ENCODE data around the gene TBX4. TPM values are rescaled to one million over a fixed set of nuclear protein-coding genes. Genes with fewer than 3 reads are reported as not detected.

Gene TBX4
- total and polyA plus RNA-seq, 2 of the 13 experiments (the other 11 are each of a cell fraction or from before 2014, with no cell fraction given), result 0.11 to 1.1 TPM

DNA sequence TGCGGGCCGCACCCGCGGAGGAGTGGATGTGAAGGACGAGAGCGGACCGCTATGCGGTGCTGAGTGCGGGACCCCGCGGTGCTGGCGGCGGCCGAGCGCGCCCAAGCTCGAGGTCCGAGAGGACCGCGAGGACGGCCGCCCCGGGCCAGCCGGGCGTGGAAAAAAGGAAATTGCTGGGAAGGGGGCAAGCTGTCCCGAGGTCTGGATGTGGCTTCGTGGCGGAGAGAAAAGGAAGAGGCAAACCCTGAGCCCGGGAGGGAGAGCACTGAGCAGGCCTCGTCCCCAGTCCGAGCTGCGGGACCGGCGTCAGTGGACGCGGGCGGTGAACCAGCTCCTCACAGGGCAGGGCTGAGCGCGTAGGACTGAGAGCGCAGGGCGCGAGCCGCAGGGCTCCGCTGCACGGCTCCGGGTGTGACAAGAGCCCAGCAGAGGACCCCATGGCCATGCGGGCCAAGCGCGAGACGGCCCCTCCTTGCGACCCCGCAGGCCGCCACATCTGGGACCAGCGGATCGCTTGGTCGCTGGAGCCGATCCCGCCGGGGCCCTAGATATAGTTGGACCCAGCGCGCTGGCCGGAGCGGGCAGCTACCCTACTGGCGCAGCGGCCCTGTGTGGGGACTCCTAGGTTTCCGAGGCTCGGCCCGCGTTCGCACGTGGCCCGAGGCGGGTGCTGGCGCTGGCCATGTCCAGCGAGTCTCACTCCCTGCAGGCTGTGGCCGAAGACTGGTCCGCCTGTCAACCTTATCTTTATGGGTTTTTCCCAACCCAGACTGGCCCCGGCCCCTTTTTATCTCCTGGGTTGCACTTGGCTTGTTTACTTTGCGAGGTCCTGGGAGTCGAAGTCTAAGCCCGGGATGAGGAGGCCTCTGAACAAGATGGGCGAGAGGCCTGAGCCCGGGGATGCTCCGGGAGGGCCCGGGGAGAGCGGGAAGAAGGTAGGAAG is 2.4 kb downstream of the TBX4 start (continued):
- TF ChIP-seq ZNF747 (CRISPR knock-in tag; IDR thresholded peaks at IDR 0.05; ENCODE audit: borderline replicate concordance) (no peak), PCBP1 (IDR thresholded peaks at IDR 0.05; ENCODE audit: borderline replicate concordance, low read depth, low read length) (no peak), ZNF563 (CRISPR knock-in tag; IDR thresholded peaks at IDR 0.05) (no peak), ZNF841 (CRISPR knock-in tag; IDR thresholded peaks at IDR 0.05; ENCODE audit: borderline replicate concordance) (no peak), MAZ (IDR thresholded peaks at IDR 0.05; ENCODE audit: borderline replicate concordance, low read depth, low read length) (no peak), MAZ (CRISPR knock-in tag; IDR thresholded peaks at IDR 0.05; ENCODE audit: low read depth) (no peak), SMC3 (IDR thresholded peaks at IDR 0.05; ENCODE audit: low read length) (no peak), HMG20B (CRISPR knock-in tag; conservative IDR thresholded peaks at IDR 0.05) (0 out of 2 replicates have a peak, but pooled peaks have one; percentile 41), ZNF776 (CRISPR knock-in tag; IDR thresholded peaks at IDR 0.05) (no peak), KDM6A (CRISPR knock-in tag; IDR thresholded peaks at IDR 0.05; ENCODE audit: low read depth) (0 out of 2 replicates have a peak, but pooled peaks have one; percentile 50), PRPF4 (IDR thresholded peaks at IDR 0.05; ENCODE audit: low read depth, low read length, poor library complexity, severe bottlenecking) (peak; percentile 34)
- TF ChIP-seq, protein P1, sequence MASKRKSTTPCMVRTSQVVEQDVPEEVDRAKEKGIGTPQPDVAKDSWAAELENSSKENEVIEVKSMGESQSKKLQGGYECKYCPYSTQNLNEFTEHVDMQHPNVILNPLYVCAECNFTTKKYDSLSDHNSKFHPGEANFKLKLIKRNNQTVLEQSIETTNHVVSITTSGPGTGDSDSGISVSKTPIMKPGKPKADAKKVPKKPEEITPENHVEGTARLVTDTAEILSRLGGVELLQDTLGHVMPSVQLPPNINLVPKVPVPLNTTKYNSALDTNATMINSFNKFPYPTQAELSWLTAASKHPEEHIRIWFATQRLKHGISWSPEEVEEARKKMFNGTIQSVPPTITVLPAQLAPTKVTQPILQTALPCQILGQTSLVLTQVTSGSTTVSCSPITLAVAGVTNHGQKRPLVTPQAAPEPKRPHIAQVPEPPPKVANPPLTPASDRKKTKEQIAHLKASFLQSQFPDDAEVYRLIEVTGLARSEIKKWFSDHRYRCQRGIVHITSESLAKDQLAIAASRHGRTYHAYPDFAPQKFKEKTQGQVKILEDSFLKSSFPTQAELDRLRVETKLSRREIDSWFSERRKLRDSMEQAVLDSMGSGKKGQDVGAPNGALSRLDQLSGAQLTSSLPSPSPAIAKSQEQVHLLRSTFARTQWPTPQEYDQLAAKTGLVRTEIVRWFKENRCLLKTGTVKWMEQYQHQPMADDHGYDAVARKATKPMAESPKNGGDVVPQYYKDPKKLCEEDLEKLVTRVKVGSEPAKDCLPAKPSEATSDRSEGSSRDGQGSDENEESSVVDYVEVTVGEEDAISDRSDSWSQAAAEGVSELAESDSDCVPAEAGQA (IDR thresholded peaks at IDR 0.05; ENCODE audit: low read depth), result 0 out of 2 replicates have a peak, but pooled peaks have one; percentile 45
- TF ChIP-seq, protein P1 (CRISPR knock-in tag; IDR thresholded peaks at IDR 0.05; ENCODE audit: borderline replicate concordance), result 0 out of 2 replicates have a peak, but pooled peaks have one; percentile 83
- TF ChIP-seq, protein P2, sequence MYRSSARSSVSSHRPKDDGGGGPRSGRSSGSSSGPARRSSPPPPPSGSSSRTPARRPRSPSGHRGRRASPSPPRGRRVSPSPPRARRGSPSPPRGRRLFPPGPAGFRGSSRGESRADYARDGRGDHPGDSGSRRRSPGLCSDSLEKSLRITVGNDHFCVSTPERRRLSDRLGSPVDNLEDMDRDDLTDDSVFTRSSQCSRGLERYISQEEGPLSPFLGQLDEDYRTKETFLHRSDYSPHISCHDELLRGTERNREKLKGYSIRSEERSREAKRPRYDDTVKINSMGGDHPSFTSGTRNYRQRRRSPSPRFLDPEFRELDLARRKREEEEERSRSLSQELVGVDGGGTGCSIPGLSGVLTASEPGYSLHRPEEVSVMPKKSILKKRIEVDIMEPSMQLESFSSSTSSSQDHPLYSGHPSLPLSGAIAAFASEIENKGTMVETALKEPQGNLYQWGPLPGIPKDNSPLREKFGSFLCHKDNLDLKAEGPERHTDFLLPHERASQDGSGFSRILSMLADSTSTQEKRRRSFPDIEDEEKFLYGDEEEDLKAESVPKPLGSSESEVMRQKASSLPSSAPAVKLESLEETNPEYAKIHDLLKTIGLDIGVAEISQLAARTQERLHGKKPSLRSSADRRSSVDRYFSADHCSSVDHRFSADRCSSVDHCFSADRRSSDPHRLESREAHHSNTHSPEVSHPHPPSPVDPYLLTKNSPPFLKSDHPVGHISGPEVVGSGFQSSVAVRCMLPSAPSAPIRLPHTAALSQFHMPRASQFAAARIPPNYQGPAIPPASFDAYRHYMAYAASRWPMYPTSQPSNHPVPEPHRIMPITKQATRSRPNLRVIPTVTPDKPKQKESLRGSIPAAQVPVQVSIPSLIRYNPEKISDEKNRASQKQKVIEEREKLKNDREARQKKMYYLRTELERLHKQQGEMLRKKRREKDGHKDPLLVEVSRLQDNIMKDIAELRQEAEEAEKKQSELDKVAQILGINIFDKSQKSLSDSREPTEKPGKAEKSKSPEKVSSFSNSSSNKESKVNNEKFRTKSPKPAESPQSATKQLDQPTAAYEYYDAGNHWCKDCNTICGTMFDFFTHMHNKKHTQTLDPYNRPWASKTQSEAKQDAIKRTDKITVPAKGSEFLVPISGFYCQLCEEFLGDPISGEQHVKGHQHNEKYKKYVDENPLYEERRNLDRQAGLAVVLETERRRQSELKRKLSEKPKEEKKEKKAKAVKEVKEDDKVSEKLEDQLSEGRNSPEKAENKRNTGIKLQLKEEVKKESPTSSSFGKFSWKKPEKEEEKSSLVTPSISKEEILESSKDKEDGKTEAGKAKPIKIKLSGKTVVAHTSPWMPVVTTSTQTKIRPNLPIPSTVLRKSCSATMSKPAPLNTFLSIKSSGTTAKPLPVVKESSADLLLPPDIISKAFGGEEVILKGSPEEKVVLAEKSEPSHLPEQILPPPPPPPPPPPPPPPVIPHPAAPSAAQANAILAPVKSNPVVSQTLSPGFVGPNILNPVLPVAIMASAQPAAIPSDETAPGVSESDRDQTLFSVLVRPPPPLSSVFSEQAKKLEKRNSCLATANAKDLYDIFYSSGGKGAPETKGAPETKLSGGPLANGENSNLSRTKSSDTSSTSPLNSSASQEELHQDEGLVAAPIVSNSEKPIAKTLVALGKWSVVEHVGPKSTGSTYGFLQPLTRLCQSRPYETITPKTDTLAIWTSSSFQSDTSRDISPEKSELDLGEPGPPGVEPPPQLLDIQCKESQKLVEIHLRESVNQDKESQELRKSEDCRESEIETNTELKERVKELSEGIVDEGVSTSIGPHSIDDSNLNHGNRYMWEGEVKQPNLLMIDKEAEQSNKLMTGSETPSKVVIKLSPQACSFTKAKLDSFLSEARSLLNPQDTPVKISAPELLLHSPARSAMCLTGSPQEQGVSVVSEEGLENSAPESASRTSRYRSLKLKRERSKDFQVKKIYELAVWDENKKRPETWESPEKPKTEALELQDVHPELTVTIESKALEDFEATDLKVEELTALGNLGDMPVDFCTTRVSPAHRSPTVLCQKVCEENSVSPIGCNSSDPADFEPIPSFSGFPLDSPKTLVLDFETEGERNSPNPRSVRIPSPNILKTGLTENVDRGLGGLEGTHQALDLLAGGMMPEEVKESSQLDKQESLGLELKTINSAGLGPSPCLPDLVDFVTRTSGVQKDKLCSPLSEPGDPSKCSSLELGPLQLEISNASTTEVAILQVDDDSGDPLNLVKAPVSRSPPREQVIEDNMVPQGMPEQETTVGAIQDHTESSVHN (CRISPR knock-in tag; IDR thresholded peaks at IDR 0.05), result peak; percentile 40; the same call in 1 of the 2 replicates

Measured in HepG2 (cell line).